Muscle of arm (tissue), 12 donors: ENCODE measurements around the gene DOCK3. TPM values are rescaled to one million over a fixed set of nuclear protein-coding genes. Genes with fewer than 3 reads are reported as not detected.
"Not testable (repeated sequence)": the region's sequence is repeated elsewhere in the genome, so short reads cannot be mapped to it uniquely, and the experiment has no call there.

Experiments used
- DNase-seq: peaks from one replicate; pipeline ENCODE4 v3.0.0-alpha.2; 2013
- polyA plus RNA-seq, 12 donors: library from polyadenylated mRNA; unstranded; fragments of 120-200 nt; gene quantifications; one replicate each; pipeline ENCODE4 v1.2.1, GENCODE V29; 2013; ENCODE audit not compliant: insufficient read length in 12 of 12

Gene DOCK3
- polyA plus RNA-seq, 12 donors = 0.06 to 3.4 (median 0.23) TPM; not detected in 2

GRCh38 chr3:51224283-51224682 lies 549.6 kb downstream of the DOCK3 start:
- no peak for DNase-seq

DNA sequence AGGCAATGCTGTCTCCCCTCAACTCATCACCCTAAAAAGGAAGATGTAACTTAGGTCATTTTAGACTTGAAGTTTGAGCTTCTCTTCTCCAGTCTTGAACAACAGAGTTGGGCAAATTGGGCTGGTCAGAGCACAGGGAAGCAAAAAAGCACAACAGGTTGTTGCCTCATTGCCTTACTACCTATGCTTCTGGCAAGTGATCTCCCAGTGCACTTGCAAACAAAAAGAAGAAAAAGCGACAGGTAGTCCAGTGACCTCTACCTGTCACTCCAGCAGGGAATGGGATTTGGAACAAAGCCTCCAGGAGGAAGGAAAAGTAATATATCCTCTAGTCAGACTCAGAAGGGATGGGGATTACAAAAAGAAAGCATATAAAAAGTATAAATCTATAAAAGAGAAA lies 550.1 kb downstream of the DOCK3 start:
- no peak for DNase-seq

GRCh38 chr3:51242939-51243338 lies 568.2 kb downstream of the DOCK3 start:
- DNase-seq = no peak

GRCh38 chr3:51243924-51244323 lies 569.2 kb downstream of the DOCK3 start:
- DNase-seq = no peak

GRCh38 chr3:51245867-51246266 lies 571.1 kb downstream of the DOCK3 start:
- DNase-seq = no peak

- DNase-seq = no peak
These were observed 583.1 kb downstream of the DOCK3 start for GRCh38 chr3:51257870-51258269.

DNA sequence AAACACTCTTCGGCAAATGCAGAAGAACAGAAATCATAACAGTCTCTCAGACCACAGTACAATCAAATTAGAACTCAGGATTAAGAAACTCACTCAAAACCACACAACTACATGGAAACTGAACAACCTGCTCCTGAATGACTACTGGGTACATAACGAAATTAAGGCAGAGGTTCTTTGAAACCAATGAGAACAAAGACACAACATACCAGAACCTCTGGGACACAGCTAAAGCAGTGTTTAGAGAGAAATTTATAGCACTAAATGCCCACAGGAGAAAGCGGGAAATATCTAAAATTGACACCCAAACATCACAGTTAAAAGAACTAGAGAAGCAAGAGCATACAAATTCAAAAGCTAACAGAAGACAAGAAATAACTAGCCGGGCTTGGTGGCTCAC lies 589.4 kb downstream of the DOCK3 start:
- DNase-seq = not testable (repeated sequence)

DNA sequence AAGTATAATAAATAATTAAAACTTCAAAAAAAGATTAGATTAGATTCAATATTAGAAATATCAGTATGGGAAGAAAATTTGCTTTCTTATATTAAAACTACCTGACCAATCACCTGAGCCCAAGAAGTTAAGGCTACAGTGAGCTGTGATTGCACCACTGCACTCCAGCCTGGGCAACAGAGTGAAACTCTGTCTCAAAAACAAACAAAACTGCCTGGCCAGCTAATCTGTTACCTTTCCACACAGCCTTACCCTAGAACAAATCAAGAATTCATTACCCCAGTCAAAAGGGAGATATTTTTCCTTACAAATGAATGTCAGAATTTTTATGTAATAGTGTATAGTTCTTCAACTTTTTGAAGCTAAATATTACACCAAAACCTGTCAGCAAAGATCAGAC lies 593.4 kb downstream of the DOCK3 start:
- no peak for DNase-seq

GRCh38 chr3:51269466-51269865 lies 594.7 kb downstream of the DOCK3 start:
- no peak for DNase-seq

- no peak for DNase-seq
These were observed 595.8 kb downstream of the DOCK3 start for GRCh38 chr3:51270559-51270958.

DNA sequence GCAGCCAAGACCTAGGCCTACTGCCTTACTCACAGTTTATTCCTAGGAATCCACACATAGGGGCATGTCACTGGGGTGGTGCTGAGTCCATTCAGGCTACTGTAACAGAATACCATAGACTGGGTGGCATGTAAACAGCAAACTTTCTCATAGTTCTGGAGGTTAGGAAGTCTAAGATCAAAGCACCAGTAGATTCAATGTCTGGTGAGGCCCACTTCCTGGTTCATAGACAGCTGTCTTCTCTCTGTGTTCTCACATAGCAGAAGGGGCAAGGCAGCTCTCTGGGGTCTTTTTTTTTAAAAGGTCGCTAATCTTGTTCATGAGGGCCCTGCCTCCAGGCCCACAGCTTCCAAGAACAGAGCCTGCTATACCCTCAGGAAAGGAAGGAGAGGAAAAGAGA lies 596.4 kb downstream of the DOCK3 start:
- DNase-seq = no peak

- DNase-seq = no peak
These were observed 599.3 kb downstream of the DOCK3 start for GRCh38 chr3:51274052-51274451.

DNA sequence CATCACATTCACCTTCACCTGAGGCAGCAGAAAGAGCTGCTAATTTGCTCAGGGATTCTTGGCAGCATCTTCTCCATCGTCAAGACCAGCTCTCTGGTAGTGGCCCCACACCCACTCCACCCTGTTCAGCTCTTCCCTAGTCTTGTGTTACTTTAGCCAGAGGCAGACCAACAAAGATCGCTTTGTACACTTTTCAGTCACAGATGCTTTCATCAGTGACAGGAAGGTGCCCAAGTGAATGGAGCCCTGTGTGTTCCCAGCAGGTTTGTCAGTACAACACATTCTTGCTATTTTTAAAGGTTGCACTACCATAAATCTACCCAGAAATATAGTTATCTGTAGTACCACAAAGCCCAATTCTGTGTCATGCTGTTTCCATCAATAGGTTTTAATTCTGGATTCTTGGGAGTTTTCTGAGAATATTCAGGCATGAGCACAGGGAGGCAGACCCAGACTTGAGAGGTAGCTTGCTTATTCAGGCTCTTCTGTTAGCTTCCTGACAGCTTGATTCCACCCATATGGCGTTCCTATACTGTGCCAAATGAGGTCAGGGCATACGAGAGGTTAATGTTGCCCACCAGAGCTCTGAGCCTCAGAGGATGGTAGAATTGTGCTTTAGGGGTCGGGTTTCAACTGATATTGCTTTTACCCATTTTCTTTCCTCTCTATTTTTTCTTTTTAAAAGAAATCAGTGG lies 600.5 kb downstream of the DOCK3 start:
- no peak for DNase-seq

GRCh38 chr3:51276046-51276445 lies 601.3 kb downstream of the DOCK3 start:
- no peak for DNase-seq

DNA sequence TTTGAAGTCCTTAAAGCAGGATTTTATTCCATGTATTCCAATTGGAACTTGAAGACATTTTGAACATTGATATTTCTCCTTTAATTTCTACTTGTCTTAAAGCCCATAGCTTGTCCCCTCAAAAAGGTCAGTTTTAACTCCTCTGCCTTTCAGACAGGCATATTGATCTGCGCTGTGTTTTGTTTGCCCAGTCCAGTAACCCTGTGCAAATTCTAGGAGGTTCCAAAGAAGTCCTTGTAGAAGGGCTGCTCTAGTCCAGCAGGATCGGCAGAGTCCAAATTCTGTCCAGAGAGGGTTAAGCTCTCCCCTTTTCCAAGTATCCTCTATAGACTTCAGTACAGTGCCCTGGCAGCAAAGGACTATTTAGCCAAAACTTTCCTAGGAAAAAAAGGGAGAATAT lies 604.7 kb downstream of the DOCK3 start:
- DNase-seq = no peak

GRCh38 chr3:51280176-51280575 lies 605.4 kb downstream of the DOCK3 start:
- DNase-seq = peak; percentile 13

DNA sequence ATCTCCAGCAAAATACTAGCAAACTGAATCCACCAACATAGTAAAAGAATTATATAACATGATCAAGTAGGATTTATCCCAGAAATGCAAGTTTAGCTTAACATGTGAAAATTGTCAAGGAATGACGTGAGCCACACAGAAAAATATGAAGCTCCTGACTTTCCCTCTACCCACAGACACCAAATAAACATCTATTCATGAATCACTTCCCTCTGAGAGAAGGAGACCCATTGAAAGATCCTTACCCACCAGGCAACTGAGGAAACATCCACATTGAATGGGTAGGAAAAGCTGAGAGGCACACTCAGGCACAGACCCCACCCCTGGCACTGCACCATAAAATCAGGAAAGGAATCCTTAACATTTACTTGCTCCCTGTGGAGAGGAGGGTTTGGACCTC lies 608.2 kb downstream of the DOCK3 start:
- DNase-seq = no peak

GRCh38 chr3:51283421-51283820 lies 608.7 kb downstream of the DOCK3 start:
- DNase-seq = no peak

- no peak for DNase-seq
These were observed 620.9 kb downstream of the DOCK3 start for GRCh38 chr3:51295625-51296024.

GRCh38 chr3:51297333-51297732 lies 622.6 kb downstream of the DOCK3 start:
- no peak for DNase-seq

- DNase-seq = no peak
These were observed 629.5 kb downstream of the DOCK3 start for GRCh38 chr3:51304230-51304629.

DNA sequence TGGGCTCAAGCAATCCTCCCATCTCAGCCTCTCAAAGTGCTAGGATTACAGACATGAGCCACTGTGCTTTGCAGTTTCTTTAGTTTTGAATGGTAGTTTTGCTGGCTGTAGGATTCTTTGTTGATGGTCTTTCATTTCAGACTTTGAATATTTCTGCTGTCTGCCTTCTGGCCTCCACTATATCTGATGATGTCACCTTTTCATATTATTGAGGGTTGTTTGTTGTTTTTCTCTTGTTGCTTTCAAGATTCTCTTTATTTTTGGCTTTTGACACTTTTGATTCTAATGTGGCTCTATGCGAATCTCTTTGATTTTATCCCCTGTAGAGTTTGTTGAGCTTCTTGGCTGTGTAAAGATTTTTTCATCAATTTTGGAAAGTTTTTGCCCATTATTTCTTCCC lies 631.4 kb downstream of the DOCK3 start:
- DNase-seq = no peak

DNA sequence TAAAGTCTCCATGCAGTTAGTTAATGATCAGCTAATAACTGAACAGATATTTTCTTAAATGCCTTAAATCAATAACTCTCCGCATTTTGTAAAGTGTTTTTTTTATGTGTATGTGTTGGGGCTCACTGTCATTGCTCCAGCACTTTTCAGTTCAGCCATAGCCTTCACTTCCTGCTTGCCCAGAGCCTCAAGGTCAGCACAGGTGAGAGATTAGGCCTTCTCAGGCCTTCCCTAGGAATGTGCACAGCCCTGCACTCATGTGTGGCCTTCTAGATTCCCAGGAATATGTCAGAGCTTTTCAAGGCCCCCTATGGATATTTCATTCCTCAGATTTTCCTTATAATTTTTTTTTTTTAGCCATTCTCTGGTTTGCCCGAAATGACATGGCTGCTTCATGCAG lies 632.7 kb downstream of the DOCK3 start:
- no peak for DNase-seq

- not testable (repeated sequence) for DNase-seq
These were observed 633.3 kb downstream of the DOCK3 start for GRCh38 chr3:51307945-51308607.
